ENCODE measurements around the gene TSPYL2.
A peak's percentile ranks its signal among the peaks of the same experiment; 100 is the strongest.

The TSPYL2 gene

DNA sequence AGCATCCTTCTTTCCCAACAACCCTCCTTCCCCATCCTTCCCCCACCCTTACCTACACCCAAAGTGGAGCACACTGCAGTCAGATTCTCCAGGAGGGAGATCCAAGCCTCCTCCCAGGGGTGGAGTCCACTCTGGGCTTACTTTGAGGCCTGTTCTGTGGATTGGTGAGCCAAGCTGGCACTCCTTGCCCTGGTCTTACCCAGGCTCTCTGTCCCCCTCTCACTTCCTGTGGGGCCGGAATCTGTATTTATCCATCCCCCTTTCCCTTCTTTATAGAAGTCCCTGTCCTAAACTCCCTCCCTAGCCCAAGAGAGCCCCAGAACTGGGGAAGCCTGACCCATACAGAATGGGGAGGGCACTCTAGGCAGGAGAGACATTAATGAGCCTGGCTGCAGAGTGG, 3.2 kb upstream of the TSPYL2 start:
- no peak for TF ChIP-seq CTCF (IDR thresholded peaks at IDR 0.05; ENCODE audit: low read depth, low read length)
- in situ Hi-C loops (cut with HindIII; ENCODE audit: low sequenced_read_pairs) = no loop called here
- H3K4me3 ChIP-seq (ENCODE audit: low read depth, low read length) = no peak overlapping the region
- no peak for DNase-seq (ENCODE audit: low read depth, low spot score)

GRCh38 chrX:53080628-53081580, 1.3 kb upstream of the TSPYL2 start:
- in situ Hi-C loops (cut with HindIII; ENCODE audit: low sequenced_read_pairs) = no loop called here
- H3K4me3 ChIP-seq (ENCODE audit: low read depth, low read length) = peak overlapping the region; percentile 29
- no peak for TF ChIP-seq CTCF (IDR thresholded peaks at IDR 0.05; ENCODE audit: low read depth, low read length)
- DNase-seq (ENCODE audit: low read depth, low spot score) = no peak

DNA sequence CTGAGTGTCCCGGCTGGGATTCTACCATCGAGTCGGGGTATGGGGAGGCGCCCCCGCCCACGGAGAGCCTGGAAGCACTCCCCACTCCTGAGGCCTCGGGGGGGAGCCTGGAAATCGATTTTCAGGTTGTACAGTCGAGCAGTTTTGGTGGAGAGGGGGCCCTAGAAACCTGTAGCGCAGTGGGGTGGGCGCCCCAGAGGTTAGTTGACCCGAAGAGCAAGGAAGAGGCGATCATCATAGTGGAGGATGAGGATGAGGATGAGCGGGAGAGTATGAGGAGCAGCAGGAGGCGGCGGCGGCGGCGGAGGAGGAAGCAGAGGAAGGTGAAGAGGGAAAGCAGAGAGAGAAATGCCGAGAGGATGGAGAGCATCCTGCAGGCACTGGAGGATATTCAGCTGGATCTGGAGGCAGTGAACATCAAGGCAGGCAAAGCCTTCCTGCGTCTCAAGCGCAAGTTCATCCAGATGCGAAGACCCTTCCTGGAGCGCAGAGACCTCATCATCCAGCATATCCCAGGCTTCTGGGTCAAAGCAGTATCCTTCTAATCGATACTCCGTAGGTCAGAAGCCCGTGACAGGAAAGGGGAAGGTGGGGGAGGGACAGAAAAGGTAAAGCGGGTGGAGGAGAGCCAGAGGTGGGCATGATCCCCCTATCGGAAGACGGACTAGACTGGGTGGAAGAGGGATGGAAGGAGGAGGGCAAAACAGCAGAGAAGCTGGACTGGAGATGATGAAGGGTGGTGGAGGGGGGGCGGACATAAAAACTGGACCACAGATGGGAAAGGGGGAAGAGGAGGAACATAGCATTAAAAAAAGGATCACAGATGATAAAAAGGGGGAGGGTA, 828 bp downstream of the TSPYL2 start:
- no peak for TF ChIP-seq CTCF (IDR thresholded peaks at IDR 0.05; ENCODE audit: low read depth, low read length)
- H3K4me3 ChIP-seq (ENCODE audit: low read depth, low read length) = peak overlapping the region; percentile 71
- DNase-seq (ENCODE audit: low read depth, low spot score) = no peak
- in situ Hi-C loops (cut with HindIII; ENCODE audit: low sequenced_read_pairs) = no loop called here

DNA sequence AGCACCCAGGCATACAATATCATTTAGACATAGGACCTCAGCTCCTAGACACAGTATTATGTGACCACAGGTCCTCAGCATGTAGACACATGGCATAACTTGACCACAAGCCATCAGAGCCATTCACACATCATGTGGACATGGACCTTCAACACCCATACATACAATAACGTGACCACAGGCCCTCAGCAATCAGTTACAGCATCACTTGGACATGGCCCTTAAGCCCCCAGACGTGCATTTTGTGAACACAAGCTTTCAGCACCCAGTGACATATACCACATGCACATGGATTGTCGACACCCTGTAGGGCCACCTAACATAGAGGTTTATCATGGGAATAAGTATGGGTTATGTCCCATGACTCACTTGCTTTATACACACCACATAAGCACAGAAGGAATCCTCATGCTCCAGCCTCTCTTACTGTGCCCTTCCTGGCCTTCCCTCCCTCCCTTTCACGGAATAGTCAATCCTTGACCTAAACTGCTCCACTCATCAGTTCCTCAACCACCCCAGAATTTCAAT, 1.9 kb downstream of the TSPYL2 start:
- no peak overlapping the region for H3K4me3 ChIP-seq (ENCODE audit: low read depth, low read length)
- DNase-seq (ENCODE audit: low read depth, low spot score) = no peak
- in situ Hi-C loops (cut with HindIII; ENCODE audit: low sequenced_read_pairs) = no loop called here
- TF ChIP-seq CTCF (IDR thresholded peaks at IDR 0.05; ENCODE audit: low read depth, low read length) = no peak

- in situ Hi-C loops (cut with HindIII; ENCODE audit: low sequenced_read_pairs) = no loop called here
- DNase-seq (ENCODE audit: low read depth, low spot score) = no peak
- H3K4me3 ChIP-seq (ENCODE audit: low read depth, low read length) = no peak overlapping the region
- no peak for TF ChIP-seq CTCF (IDR thresholded peaks at IDR 0.05; ENCODE audit: low read depth, low read length)
Observed at GRCh38 chrX:53084863-53085262, 2.7 kb downstream of the TSPYL2 start.

DNA sequence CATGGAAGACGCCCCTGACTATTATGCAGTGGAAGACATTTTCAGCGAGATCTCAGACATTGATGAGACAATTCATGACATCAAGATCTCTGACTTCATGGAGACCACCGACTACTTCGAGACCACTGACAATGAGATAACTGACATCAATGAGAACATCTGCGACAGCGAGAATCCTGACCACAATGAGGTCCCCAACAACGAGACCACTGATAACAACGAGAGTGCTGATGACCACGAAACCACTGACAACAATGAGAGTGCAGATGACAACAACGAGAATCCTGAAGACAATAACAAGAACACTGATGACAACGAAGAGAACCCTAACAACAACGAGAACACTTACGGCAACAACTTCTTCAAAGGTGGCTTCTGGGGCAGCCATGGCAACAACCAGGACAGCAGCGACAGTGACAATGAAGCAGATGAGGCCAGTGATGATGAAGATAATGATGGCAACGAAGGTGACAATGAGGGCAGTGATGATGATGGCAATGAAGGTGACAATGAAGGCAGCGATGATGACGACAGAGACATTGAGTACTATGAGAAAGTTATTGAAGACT, 3.6 kb downstream of the TSPYL2 start:
- DNase-seq (ENCODE audit: low read depth, low spot score) = no peak
- TF ChIP-seq CTCF (IDR thresholded peaks at IDR 0.05; ENCODE audit: low read depth, low read length) = no peak
- no peak overlapping the region for H3K4me3 ChIP-seq (ENCODE audit: low read depth, low read length)
- in situ Hi-C loops (cut with HindIII; ENCODE audit: low sequenced_read_pairs) = no loop called here

Data from astrocyte of the spinal cord (primary cell).